ENCODE measurements around the gene MFSD2B.

DNA sequence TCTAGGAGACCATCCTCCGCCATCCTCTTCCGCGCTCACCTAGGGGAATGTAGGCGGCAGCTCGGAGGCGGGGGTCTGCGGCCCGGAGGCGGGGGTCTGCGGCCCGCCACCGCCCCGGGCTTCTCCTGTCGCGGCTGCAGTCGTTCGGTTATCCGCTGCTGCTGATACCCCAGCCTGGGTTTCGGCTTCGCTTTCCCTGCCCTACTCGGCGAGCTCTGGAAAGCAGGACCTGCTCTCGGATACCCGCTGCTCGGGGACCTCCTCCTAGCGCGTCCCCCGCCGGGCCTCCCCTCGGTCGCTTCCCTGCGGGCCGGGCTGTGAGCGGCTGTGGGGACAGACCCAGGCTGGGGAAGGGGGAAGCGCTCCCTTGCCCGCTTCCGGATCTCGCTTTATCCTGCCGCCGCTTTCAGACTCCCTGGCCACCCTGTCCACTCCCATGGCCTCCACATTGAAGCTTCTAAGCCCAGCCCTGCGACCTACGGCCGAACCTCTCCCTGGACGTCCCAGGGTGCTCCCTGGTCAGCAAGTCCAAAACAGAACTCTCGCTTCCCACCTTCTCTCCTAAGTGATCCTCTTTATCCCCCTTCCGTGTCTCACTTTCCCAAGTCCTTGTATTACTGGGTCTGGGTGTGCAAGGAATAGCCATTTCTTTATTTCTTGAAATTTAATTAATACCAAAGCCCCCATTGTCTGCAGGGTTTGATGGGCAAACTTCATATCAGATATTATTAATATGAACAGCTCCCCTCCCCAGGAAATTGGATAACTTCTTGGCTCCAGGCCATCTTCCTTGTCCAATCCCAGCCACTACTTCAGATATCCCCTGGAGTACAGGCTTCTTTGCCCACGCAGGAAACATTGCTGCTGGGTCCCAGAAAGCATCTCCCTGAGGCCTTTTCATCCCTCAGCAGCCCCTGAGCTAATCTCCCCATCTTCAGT is 40.4 kb downstream of the MFSD2B start:
- TF ChIP-seq CTCF (optimal IDR thresholded peaks at IDR 0.05 in 1 of 3, IDR thresholded peaks at IDR 0.05 in 1 of 3, conservative IDR thresholded peaks at IDR 0.05 in 1 of 3; ENCODE audit: extremely low read depth in 1 of 3, insufficient read depth in 2 of 3, low read length in 3 of 3) (no peak), EZH2 (IDR thresholded peaks at IDR 0.05; ENCODE audit: low read length) (no peak)

Measured in keratinocyte (primary cell).